Measurements from ENCODE around the gene KLHL40. TPM values are rescaled to one million over a fixed set of nuclear protein-coding genes. Genes with fewer than 3 reads are reported as not detected.

KLHL40 gene
- total and polyA plus RNA-seq, 9 of the 15 experiments (the other 6 are each of a cell fraction or from before 2014, with no cell fraction given), result not detected

DNA sequence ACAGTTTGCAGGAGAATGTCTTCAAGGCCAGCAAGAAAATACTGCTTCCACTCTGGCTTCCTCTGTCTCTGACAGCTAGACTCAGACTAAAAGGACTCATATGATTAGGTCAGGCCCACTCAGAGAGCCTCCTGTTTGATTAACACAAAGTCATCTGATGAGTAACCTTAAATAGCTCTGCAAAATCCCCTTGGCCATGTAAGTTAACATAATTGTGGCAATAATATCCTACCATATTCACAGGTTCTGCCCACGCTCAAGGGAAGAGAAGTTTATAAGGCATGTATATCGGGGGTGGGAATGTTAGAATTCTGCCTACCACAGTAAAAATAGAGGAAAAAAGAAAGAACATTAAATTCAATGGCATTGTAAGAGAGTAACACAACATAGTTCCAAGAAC lies 37.9 kb downstream of the KLHL40 start:
- H3K27me3 ChIP-seq (ENCODE audit: control insufficient read depth in 2 of 2, insufficient read depth in 2 of 2, low read length in 2 of 2), result peaks cover 16 to 17% of the 10 kb centered on the region in 2 experiments; a peak in 2 of 5 replicates
- no peak for TF ChIP-seq ZEB2 (IDR thresholded peaks at IDR 0.05)
- no peak for TF ChIP-seq ZBTB17 (CRISPR knock-in tag; IDR thresholded peaks at IDR 0.05)
- ATAC-seq (no peak), FAIRE-seq (no peak), DNase-seq (ENCODE audit: extremely low read depth in 1 of 4, low spot score in 3 of 4) (no peak)
- H3K9me1 ChIP-seq (ENCODE audit: control insufficient read depth, insufficient read depth, low read length), result no peaks in the 10 kb centered on the region
- no peak overlapping the region for H3K4me2 ChIP-seq (ENCODE audit: insufficient read depth, low read length)
- intact Hi-C loops (cut with micrococcal nuclease) (no loop called here), in situ Hi-C loops (cut with MboI) (no loop called here)
- ChIA-PET CTCF (ENCODE audit: low intra/inter-chr PET ratio) (no interaction called here), POLR2A (no interaction called here)
- H2AFZ ChIP-seq (ENCODE audit: low read depth, low read length), result no peak overlapping the region
- H3K4me1 ChIP-seq (replicated peaks in 1 of 2; ENCODE audit: control insufficient read depth in 2 of 2, insufficient read depth in 2 of 2, low read length in 2 of 2), result no peaks in the 10 kb centered on the region
- H3K36me3 ChIP-seq (ENCODE audit: control insufficient read depth, insufficient read depth, low read length), result no peaks in the 10 kb centered on the region
- 4% methylated on average over 2 of the region's 2 CpGs for WGBS (ENCODE audit: insufficient coverage, low coverage, missing lambda C conversion rate)
- BruUV-seq (replicated peaks), result no TSS peak
- no peaks in the 10 kb centered on the region for H3K9me3 ChIP-seq (replicated peaks; ENCODE audit: control insufficient read depth, insufficient read depth, low read depth, low read length)
- no peaks in the 10 kb centered on the region for H3K79me2 ChIP-seq (ENCODE audit: control insufficient read depth, insufficient read depth, low read length)
- H4K20me1 ChIP-seq (replicated peaks; ENCODE audit: control insufficient read depth, insufficient read depth, low read length), result no peaks in the 10 kb centered on the region
- no peak overlapping the region for H3K27ac ChIP-seq (ENCODE audit: extremely low read depth, low read depth, low read length)
- H3K9ac ChIP-seq (ENCODE audit: insufficient read depth in 1 of 2, low read depth in 2 of 2, low read length in 2 of 2), result no peak overlapping the region
- H3K4me3 ChIP-seq, result no peak overlapping the region

DNA sequence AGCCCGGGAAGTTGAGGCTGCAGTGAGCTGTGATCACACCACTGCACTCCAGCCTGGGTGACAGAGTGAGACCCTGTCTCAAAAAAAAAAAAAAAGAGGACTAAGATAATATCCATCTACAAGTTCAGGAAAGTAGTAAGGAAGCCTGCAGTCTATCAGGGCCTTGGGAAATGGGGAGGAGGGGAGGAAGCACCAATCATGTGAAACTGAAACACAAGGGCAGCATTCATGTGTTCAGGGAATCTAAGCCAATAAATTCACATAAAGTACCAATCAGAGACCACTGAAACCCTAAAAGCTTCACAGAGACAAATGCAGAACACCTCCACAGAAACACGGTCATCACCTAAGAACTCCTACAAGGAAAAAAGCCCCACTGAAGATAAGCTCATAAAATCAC lies 40.1 kb downstream of the KLHL40 start:
- 3% methylated on average over 2 of the region's 2 CpGs for WGBS (ENCODE audit: insufficient coverage, low coverage, missing lambda C conversion rate)
- TF ChIP-seq PHB2 (IDR thresholded peaks at IDR 0.05; ENCODE audit: low read depth) (no peak), ZEB2 (IDR thresholded peaks at IDR 0.05) (no peak), ZNF76 (CRISPR knock-in tag; IDR thresholded peaks at IDR 0.05; ENCODE audit: borderline replicate concordance) (no peak), RBFOX2 (IDR thresholded peaks at IDR 0.05; ENCODE audit: low read depth, low read length) (no peak), HMGN3 (IDR thresholded peaks at IDR 0.05; ENCODE audit: borderline replicate concordance, extremely low read depth, insufficient read length, low read depth, low read length) (no peak), KLF13 (tag; IDR thresholded peaks at IDR 0.05; ENCODE audit: borderline replicate concordance, low read depth) (no peak), MAFK (IDR thresholded peaks at IDR 0.05; ENCODE audit: low read length) (no peak), SLC30A9 (CRISPR knock-in tag; IDR thresholded peaks at IDR 0.05) (no peak)
- TF ChIP-seq, protein P1, sequence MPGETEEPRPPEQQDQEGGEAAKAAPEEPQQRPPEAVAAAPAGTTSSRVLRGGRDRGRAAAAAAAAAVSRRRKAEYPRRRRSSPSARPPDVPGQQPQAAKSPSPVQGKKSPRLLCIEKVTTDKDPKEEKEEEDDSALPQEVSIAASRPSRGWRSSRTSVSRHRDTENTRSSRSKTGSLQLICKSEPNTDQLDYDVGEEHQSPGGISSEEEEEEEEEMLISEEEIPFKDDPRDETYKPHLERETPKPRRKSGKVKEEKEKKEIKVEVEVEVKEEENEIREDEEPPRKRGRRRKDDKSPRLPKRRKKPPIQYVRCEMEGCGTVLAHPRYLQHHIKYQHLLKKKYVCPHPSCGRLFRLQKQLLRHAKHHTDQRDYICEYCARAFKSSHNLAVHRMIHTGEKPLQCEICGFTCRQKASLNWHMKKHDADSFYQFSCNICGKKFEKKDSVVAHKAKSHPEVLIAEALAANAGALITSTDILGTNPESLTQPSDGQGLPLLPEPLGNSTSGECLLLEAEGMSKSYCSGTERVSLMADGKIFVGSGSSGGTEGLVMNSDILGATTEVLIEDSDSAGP (CRISPR knock-in tag; IDR thresholded peaks at IDR 0.05), result no peak
- intact Hi-C loops (cut with micrococcal nuclease), result no loop called here
- DNase-seq (ENCODE audit: extremely low read depth in 1 of 4, low spot score in 3 of 4) (no peak), FAIRE-seq (no peak), ATAC-seq (no peak)
- ChIA-PET POLR2A (no interaction called here), CTCF (ENCODE audit: low intra/inter-chr PET ratio) (no interaction called here)
- H2AFZ ChIP-seq (ENCODE audit: low read depth, low read length), result no peak overlapping the region
- H3K9ac ChIP-seq (ENCODE audit: insufficient read depth in 1 of 2, low read depth in 2 of 2, low read length in 2 of 2), result no peak overlapping the region
- in situ Hi-C loops (cut with MboI), result no loop called here
- no peaks in the 10 kb centered on the region for H3K79me2 ChIP-seq (ENCODE audit: control insufficient read depth, insufficient read depth, low read length)
- 0 out of 2 replicates have a peak, but pooled peaks cover 2% of the 10 kb centered on the region for H3K9me3 ChIP-seq (replicated peaks; ENCODE audit: control insufficient read depth, insufficient read depth, low read depth, low read length)
- peaks cover 13 to 18% of the 10 kb centered on the region in 2 experiments; a peak in 3 of 5 replicates for H3K27me3 ChIP-seq (ENCODE audit: control insufficient read depth in 2 of 2, insufficient read depth in 2 of 2, low read length in 2 of 2)
- no peaks in the 10 kb centered on the region for H3K36me3 ChIP-seq (ENCODE audit: control insufficient read depth, insufficient read depth, low read length)
- no peaks in the 10 kb centered on the region for H3K9me1 ChIP-seq (ENCODE audit: control insufficient read depth, insufficient read depth, low read length)
- no peak overlapping the region for H3K4me3 ChIP-seq
- no peaks in the 10 kb centered on the region for H4K20me1 ChIP-seq (replicated peaks; ENCODE audit: control insufficient read depth, insufficient read depth, low read length)
- no peaks in the 10 kb centered on the region for H3K4me1 ChIP-seq (replicated peaks in 1 of 2; ENCODE audit: control insufficient read depth in 2 of 2, insufficient read depth in 2 of 2, low read length in 2 of 2)
- H3K4me2 ChIP-seq (ENCODE audit: insufficient read depth, low read length), result no peak overlapping the region
- no peak overlapping the region for H3K27ac ChIP-seq (ENCODE audit: extremely low read depth, low read depth, low read length)
- no TSS peak for BruUV-seq (replicated peaks)
